ENCODE results near the gene PTPRN2. TPM values are rescaled to one million over a fixed set of nuclear protein-coding genes. Genes with fewer than 3 reads are reported as not detected.
"Not testable (repeated sequence)": the region's sequence is repeated elsewhere in the genome, so short reads cannot be mapped to it uniquely, and the experiment has no call there.

PTPRN2 gene
- total RNA-seq, 1 donor: 0.27 TPM

DNA sequence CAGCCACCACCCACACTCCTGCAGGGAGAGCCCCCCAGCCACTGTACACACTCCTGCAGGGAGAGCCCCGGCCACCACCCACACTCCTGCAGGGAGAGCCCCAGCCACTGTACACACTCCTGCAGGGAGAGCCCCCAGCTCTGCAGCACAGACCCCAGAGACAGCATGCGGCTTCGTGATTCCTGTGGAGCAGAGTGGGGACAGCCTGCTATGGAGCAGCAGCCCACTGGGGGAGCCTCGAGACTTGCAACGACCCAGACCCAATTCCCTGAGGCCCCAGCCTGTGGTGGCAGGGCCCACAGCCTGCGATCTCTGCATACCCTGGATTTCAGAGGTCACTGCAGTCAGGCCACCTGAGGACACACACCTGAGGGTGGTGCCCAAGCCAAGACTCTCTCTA, 727.7 kb downstream of the PTPRN2 start:
- DNase-seq (ENCODE audit: low read depth in 2 of 3, low spot score in 2 of 3): no peak

DNA sequence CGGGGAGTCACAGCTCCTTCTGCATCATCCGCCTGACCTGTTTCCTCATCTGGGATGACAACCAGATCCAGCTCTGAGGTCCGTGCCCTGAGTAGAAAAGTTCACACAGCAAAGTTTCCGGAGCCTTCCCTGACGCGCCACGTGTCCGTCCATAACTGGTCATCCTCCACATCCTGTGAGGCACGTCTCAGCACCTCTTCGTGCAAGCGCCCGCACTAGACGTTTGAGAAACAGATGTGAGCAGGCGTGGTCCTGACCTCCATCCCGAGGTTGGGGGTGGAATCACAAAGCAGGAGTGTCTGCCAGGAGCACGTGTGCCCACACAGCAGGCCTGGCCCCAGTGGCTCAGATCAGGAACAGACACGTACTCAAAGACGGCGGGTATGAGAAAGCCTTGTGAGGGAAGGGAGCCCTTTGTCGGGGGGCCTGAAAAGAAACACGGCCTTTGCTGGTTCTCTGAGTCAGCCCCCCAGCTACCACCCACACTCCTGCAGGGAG, 730.0 kb downstream of the PTPRN2 start:
- DNase-seq (ENCODE audit: low read depth in 2 of 3, low spot score in 2 of 3): no peak

DNA sequence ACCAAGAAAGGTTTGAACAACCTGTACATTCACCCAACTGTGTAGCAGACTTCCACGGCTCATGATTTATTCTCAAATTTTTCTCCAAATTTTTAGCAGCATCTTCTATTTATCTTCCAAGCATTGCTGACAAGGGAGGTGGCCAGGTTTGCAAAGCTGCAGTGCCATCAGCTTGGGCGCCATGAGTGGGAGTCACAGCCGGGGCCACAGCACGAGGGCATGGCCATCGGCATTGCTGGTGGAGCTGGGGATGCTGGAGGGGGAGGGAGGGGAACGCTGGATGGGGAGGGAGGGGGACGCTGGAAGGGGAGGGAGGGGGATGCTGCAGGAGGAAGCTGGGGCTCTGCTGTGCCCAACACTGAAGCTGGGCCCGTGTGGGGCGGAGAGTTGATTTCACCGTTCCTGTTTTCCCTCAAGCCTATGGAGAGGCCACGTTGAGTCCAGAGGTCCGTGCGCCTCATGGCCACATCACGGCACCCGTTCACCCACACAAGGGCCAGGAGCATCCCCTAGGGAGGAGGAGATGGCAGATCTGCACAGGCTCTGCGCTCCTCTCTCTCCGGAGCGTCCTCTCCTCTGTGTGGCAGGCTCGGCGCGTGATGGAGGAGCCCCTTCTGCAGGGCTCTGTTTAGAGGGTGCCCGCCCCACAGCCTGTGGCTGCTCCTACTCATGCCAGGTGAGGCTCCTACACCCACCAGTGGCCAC, 730.6 kb downstream of the PTPRN2 start:
- DNase-seq (ENCODE audit: low read depth in 2 of 3, low spot score in 2 of 3): no peak

DNA sequence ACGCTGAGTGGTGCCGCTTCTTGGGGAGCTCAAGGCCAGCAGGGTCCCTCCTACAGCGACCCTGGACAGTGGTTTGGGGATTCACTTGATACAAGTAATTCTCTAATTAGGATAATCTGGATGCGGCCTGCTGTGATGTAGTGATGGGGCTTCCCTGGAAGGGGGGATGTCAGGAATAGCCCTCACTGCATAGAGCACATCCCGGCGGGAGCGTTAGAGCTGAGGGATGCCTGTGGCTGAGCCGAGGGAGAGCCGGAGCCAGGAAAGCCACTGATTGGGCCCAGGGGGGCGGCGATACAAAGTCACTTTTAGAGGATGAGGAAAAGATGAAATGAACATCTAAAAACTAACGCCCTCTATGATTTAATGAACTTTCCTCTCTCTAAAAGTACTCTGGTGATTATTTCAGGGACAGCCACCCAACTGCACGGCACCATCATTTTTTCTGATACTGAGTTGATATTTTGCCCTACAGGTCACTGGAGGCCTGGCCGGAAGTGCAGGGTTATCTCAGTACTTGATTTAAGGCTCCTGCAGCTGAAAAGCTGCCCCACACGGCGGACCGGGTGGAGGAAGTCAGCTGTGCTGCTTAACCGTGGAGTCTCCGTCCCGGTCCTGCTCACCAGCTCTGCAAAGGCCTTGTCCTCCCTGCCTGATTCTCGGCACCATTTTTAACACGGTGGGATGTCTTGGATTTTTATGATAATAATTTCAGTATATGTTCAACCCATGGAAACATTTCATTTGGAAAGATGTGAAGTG, 732.0 kb downstream of the PTPRN2 start:
- DNase-seq (ENCODE audit: low read depth in 2 of 3, low spot score in 2 of 3): peak in 1 of 3 donors; percentile 16

DNA sequence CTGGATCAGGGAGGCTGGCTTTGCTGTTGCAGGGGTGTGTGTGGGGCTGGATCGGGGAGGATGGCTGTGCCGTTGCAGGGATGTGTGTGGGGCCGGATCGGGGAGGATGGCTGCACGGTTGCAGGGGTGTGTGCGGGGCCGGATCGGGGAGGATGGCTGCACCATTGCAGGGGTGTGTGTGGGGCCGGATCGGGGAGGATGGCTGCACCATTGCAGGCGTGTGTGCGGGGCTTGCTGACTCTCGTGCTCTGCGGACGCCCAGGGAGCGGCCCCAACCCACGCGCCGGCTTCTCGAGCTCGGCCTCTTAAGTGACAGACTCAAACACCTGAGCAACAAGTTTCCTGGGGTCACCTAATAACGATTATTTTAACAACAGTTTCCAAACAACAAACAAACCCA, 732.6 kb downstream of the PTPRN2 start:
- DNase-seq (ENCODE audit: low read depth in 2 of 3, low spot score in 2 of 3): no peak

DNA sequence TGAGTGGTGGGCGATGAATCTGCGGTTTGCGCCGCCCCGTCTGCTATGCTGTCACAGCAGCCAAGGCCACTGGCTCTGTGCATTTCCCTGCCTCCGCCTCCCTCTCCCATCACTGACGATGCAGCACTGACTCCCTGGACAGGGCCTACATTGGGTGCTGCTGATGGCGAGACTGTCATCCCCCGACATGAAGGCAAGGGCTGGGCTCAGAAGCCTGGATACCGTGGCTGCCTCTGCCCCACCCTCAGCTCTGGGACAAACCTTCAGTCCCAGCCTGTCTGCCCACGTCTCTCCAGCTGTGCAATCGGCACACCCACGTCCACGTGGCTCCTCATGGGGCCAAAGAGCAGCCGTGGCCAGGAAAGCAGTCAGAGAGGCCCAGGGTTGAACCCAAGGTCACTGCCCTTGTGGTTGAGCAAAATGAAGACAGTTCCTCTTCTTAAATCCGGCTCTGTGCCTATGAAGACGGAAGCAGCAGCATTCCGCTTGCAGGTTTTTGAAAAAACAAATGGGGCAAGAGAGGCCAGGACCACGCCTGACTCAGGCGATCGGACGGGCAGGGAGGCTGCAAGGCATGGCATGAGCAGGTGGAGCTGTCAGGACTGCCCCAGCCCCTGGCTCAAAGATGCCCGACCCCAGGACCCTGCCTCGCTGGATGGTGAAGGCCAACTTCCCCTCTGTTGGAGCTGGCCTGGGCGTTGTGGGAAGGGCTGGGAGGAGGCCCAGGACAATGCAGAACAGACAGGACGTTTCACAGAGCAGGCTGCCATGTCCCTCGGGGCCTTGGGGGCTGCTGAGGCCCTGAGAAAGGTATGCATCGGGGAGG, 733.3 kb downstream of the PTPRN2 start:
- DNase-seq (ENCODE audit: low read depth in 2 of 3, low spot score in 2 of 3): peak in 2 of 3 donors; percentile 46 to 82

DNA sequence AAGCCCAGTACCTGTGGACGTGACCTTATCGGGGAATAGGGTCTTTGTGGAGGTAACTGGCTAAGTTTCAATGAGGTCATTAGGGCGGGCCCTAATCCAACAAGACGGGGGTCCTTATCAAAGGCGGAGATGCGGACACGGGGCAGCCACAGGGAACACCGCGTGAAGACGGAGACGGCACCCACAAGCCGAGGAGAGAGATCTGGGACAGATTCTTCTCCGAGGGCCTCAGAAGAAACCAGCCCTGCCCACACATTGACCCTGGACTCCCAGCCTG, 733.9 kb downstream of the PTPRN2 start:
- no peak for DNase-seq (ENCODE audit: low read depth in 2 of 3, low spot score in 2 of 3)

DNA sequence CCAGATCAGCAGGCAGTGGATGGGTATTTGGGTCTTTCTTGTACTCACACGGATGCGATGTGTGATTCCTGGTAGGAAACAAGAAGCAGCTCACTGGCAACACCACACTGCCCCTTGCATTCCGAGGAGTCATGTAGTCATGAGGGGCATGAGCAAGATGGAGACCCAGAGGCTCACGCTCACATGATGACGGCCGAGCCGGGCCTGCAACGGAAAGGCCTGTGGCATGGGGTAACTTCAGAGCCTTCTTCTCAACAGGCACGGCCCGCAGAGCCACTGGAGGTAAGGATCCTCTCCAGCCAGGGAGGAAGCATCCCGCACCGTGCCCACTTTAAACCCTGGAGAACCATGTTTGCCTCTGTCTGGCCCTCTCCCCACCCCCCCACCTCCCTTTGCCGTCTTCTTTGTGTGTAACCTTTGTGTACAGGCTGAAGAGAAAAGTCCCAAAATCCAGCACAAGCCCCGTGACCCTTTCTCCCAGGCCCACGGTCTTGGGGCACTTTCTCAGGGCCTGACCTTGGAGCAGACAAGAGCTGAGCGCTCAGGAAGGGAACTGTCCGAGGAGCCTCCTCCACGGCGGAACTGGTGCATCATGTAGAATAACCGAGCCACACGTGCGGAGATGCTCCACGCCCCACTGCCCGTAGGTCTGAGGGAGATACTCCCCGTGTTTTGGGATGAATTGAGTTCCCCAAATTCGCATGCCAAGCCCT, 734.4 kb downstream of the PTPRN2 start:
- DNase-seq (ENCODE audit: low read depth in 2 of 3, low spot score in 2 of 3): no peak

DNA sequence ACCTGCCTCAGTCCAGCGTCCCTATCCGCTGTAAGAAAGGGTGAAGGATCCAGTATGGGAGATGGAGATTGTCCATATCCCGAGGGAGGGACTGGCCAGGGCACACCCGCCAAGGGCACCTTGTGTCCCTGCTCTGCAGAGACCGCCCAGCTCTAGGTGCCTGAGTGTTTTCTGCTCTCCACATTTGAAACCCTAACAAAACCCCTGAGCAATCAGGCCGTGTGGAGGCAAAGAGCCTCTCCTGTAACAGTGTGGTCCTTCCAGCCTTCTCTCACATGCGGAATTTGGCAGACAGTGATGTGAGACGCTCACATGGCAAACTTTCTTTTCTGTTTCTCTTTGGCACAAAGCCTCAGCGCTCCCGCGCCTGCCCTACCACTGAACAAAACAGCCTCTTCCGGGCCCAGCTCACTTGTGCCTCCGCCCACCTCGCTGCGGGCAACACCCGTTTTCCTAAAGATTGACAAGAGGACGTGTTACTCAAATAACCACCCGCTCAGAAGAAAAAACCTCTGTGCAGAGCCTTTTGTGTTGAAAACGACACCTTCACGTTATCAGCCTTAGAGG, 736.0 kb downstream of the PTPRN2 start:
- DNase-seq (ENCODE audit: low read depth in 2 of 3, low spot score in 2 of 3): peak in 2 of 3 donors; percentile 58 to 83

DNA sequence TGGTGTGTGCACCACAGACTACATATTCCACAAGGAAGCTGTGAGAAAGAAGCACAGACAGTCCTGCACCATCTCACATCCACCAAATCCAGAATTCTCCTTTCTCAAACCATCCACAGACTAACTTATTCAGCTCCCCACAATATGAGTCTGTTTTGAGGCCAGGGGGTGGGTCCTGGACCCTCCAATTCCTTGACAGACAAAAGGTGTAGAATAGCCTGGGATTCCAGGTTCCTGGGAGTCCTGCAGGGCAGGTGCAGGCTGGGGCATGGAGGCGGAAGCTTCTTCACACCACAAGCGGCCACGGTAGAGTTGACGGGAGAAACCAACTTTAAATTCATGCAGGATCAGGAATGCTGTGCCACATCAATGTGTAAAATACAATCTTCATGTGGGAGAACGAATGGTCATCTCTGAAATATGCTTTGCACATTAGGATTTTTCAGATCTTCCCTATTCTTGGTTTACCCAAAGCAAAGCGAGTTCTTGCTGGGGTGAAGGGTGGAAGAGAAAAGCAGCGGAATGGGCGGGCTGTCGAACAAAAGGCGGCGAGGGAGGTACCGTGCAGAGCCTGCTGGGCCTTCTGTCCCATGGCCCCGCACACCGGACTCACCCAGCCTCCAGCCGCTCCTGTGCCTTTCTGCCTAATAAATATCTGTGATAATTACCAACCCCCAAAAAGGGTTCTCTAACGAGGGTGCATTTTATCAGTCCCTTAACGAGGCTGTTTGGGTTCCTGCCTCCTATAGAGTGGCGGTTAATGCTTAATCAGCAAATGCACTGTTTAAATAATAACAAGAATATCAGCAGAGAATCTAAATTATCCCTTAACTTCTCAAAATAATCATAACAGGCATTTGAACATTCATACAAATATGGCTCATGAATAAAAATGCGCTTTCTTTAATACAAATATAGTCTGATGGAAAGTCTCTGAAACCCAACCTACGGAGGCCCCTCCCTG, 736.9 kb downstream of the PTPRN2 start:
- no peak for DNase-seq (ENCODE audit: low read depth in 2 of 3, low spot score in 2 of 3)

DNA sequence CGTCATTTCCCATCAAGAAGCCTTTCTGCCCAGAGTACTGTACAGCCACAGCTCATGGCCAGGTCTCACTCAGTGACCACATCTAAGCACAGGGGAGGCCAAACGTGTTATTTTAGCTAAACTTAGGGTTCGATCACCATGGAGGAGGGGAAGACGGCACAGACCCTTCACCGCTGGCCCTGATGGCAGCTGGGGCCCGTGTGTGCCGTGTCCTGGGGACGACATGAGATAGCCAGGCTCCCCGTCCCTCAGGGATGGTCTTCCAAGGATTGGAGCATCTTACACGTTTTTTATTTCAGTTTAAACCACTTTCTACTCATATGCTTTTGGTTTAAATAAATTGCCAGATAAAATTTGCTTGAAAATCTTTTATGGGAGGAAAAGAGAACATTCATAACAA, 737.9 kb downstream of the PTPRN2 start:
- no peak for DNase-seq (ENCODE audit: low read depth in 2 of 3, low spot score in 2 of 3)

DNA sequence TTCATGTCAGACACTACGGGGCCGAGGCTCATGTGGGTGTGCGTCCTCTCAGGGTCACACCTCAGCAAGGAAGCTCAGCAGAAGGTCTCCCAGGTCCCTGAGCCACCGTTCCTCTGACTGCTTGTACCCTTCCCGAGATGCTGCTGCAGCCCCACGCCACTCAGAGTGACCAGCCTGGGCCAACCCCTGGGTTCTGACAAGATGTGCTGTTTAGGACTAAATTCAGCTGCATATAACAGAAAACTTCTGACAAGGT, 738.4 kb downstream of the PTPRN2 start:
- no peak for DNase-seq (ENCODE audit: low read depth in 2 of 3, low spot score in 2 of 3)

DNA sequence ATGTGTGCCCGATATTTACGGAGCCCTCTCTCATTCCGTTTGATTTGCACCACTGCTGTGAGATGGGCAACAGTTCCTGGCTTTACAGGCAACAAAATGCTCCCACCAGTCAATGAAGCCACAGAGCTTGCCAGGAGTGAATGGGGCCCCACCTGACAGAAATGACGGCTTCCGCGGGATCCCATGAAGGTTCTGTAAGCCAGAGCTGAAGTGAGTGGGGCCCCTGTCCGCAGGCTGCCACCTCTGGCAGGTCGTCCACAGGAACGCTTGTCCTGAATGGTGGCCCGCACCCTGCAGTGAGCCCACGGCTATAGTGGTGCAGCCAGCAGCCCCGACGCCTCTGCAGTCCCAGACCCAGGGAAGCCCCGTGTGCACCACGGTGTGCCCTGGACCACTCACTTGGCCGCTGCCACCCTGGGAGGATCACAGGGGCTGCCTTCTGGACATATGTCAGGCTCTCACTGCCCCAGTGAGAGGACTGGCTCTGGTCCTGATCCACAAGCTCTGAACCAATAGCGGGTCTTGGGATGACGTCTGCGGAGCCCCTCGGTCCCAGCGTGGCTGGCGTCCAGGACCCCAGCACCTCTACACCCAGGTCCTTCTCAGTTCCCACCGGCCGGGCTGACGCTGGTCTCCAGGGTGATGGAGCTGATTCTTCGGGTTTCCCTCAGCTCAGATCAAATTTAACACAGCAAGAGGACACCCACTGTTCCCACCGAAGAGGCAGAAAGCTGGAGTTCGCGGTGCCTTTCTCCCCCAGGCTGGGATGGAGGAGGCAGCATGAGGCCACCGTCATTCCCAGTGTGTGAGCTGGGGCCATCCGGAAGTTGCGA, 738.9 kb downstream of the PTPRN2 start:
- no peak for DNase-seq (ENCODE audit: low read depth in 2 of 3, low spot score in 2 of 3)

DNA sequence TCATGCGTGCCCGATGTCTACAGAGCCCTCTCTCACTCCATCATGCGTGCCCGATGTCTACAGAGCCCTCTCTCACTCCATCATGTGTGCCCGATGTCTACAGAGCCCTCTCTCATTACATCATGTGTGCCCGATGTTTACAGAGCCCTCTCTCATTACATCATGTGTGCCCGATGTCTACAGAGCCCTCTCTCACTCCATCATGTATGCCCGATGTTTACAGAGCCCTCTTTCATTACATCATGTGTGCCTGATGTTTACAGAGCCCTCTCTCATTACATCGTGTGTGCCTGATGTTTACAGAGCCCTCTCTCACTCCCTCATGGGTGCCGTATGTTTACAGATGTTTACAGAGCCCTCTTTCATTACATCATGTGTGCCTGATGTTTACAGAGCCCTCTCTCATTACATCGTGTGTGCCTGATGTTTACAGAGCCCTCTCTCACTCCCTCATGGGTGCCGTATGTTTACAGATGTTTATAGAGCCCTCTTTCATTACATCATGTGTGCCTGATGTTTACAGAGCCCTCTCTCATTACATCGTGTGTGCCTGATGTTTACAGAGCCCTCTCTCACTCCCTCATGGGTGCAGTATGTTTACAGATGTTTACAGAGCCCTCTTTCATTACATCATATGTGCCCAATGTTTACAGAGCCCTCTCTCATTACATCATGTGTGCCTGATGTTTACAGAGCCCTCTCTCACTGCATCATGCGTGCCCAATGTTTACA, 739.7 kb downstream of the PTPRN2 start:
- not testable (repeated sequence) for DNase-seq (ENCODE audit: low read depth in 2 of 3, low spot score in 2 of 3)

DNA sequence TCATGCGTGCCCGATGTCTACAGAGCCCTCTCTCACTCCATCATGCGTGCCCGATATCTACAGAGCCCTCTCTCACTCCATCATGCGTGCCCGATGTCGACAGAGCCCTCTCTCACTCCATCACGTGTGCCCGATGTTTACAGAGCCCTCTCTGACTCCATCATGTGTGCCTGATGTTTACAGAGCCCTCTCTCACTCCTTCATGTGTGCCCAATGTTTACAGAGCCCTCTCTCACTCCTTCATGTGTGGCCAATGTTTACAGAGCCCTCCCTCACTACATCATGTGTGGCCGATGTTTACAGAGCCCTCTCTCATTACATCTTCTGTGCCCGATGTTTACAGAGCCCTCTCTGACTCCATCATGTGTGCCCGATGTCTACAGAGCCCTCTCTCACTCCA, 740.9 kb downstream of the PTPRN2 start:
- DNase-seq (ENCODE audit: low read depth in 2 of 3, low spot score in 2 of 3): not testable (repeated sequence)

DNA sequence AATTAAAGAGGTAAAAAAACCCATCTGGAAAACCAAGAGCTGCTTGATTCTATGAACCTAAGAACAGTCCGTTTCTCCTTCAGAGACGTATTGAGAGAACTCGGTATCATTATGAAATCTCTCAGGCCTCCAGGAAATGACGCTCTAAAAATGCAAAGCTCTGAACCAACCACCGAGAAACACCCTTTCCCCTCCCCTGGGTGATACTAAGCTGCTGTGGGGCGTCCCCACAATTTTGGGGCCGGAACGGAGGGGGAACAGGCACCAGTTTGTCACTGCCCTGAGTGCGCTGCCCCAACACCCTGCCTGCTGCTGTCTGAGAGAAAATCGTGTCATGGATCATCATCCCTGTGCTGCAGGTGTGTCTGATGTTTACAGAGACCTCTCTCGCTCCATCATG, 741.4 kb downstream of the PTPRN2 start:
- no peak for DNase-seq (ENCODE audit: low read depth in 2 of 3, low spot score in 2 of 3)

DNA sequence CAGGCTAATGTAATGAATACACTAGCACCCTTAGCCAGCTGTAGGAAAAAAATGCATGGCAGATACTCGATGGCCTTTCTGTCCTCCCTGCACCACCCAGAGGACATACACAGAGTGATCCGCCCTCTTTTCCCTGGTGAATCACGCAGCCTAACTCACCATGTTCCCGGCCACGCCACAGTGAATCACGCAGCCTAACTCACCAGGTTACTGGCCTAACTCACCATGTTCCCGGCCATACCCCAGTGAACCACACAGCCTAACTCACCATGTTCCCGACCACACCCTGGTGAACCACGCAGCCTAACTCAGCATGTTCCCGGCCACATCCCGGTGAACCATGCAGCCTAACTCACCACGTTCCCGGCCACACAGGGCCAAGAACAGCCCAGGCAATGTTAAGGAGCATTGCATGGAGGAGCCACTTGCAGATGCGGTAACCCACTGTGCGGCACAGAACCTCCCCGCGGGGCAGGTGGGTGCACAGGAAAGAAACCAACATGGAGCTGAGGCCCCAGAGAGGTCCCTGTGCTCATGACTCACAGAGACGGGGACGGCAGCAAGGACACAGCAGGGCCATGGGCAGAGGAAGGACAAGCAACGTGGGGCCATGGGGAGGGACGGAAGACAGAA, 742.3 kb downstream of the PTPRN2 start:
- DNase-seq (ENCODE audit: low read depth in 2 of 3, low spot score in 2 of 3): no peak

DNA sequence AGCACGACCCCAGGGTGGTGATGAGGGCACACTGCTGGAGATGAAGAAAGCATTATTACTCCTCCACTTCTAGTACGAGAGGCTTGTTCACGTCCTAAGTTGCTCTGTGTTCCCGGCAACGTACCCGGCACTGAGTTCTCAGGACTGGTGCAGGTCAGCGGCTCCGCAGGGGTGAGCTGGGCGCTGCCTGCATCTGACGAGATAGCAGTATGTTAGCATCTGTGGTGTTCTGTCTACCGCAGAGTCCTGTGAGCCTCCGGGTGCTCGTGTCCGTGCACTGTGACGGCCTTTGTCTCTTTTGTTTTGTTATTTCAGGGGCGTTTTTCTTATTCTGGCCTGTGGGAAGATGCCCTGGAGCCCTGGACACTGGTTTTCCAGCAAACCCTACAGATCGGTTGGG, 743.0 kb downstream of the PTPRN2 start:
- DNase-seq (ENCODE audit: low read depth in 2 of 3, low spot score in 2 of 3): no peak
